Measurements from ENCODE around the gene PACSIN1. TPM values are rescaled to one million over a fixed set of nuclear protein-coding genes. Genes with fewer than 3 reads are reported as not detected.

PACSIN1 gene
- total RNA-seq, 1 donor from 2014 or later = under 0.01 TPM

- Histone ChIP-seq H3K27me3 (ENCODE audit: control insufficient read depth in 3 of 3, insufficient read depth in 3 of 3, low read length in 3 of 3) (peaks cover 28 to 36% (median 30%) of the 10 kb centered on the region in 3 donors), H3K4me1 (ENCODE audit: control insufficient read depth in 3 of 3, insufficient read depth in 3 of 3, low read length in 3 of 3) (peaks cover 4 to 5% (median 4%) of the 10 kb centered on the region in 3 donors), H3K9ac (ENCODE audit: low read depth in 1 of 3, low read length in 3 of 3) (no peak overlapping the region), H3K9me3 (ENCODE audit: control insufficient read depth in 3 of 3, low read length in 3 of 3) (no peaks in the 10 kb centered on the region), H3K4me3 (ENCODE audit: low read length in 3 of 3) (no peak overlapping the region), H3K36me3 (ENCODE audit: control insufficient read depth in 3 of 3, insufficient read depth in 3 of 3, low read length in 3 of 3) (no peaks in the 10 kb centered on the region), H3K27ac (ENCODE audit: low read depth, low read length) (no peak overlapping the region)
Observed at GRCh38 chr6:34468378-34468892, 2.6 kb downstream of the PACSIN1 start.

- H3K4me1 ChIP-seq (ENCODE audit: control insufficient read depth in 3 of 3, insufficient read depth in 3 of 3, low read length in 3 of 3) = peaks cover 4 to 5% (median 4%) of the 10 kb centered on the region in 3 donors
- peaks cover 21 to 28% (median 22%) of the 10 kb centered on the region in 3 donors for H3K27me3 ChIP-seq (ENCODE audit: control insufficient read depth in 3 of 3, insufficient read depth in 3 of 3, low read length in 3 of 3)
- H3K36me3 ChIP-seq (ENCODE audit: control insufficient read depth in 3 of 3, insufficient read depth in 3 of 3, low read length in 3 of 3) = no peaks in the 10 kb centered on the region
- H3K4me3 ChIP-seq (ENCODE audit: low read length in 3 of 3) = no peak overlapping the region
- H3K27ac ChIP-seq (ENCODE audit: low read depth, low read length) = no peak overlapping the region
- H3K9ac ChIP-seq (ENCODE audit: low read depth in 1 of 3, low read length in 3 of 3) = no peak overlapping the region
- peaks cover 0 to 2% (median 0%) of the 10 kb centered on the region in 3 donors for H3K9me3 ChIP-seq (ENCODE audit: control insufficient read depth in 3 of 3, low read length in 3 of 3)
Observed at GRCh38 chr6:34469499-34469898, 3.6 kb downstream of the PACSIN1 start.

DNA sequence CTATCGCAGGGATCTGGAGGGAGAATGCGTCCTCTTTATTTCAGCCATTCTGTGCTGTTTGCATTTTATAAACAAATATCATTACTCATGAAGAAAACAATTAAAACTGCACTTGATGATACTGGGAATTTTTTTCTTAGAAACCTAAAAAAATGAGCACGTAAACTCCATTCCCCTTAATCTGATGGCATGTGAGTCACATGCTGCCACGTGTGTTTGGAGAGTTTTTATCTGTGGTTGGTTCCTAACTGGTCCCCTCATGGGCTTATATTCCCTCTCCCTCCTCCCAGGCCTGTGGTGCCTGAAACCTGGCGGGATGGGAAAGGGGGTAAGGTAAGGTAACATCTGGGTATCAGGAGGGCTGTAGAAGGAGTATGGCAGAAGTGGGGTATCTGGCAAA is 6.5 kb downstream of the PACSIN1 start:
- H3K27me3 ChIP-seq (ENCODE audit: control insufficient read depth in 3 of 3, insufficient read depth in 3 of 3, low read length in 3 of 3) = peaks cover 0 to 5% (median 3%) of the 10 kb centered on the region in 3 donors
- H3K36me3 ChIP-seq (ENCODE audit: control insufficient read depth in 3 of 3, insufficient read depth in 3 of 3, low read length in 3 of 3) = no peaks in the 10 kb centered on the region
- H3K9ac ChIP-seq (ENCODE audit: low read depth in 1 of 3, low read length in 3 of 3) = no peak overlapping the region
- H3K4me3 ChIP-seq (ENCODE audit: low read length in 3 of 3) = no peak overlapping the region
- H3K4me1 ChIP-seq (ENCODE audit: control insufficient read depth in 3 of 3, insufficient read depth in 3 of 3, low read length in 3 of 3) = no peaks in the 10 kb centered on the region
- peaks cover 0 to 2% (median 0%) of the 10 kb centered on the region in 3 donors for H3K9me3 ChIP-seq (ENCODE audit: control insufficient read depth in 3 of 3, low read length in 3 of 3)
- no peak overlapping the region for H3K27ac ChIP-seq (ENCODE audit: low read depth, low read length)

GRCh38 chr6:34473967-34474366 is 8.1 kb downstream of the PACSIN1 start:
- H3K36me3 ChIP-seq (ENCODE audit: control insufficient read depth in 3 of 3, insufficient read depth in 3 of 3, low read length in 3 of 3) = no peaks in the 10 kb centered on the region
- peaks cover 0 to 2% (median 0%) of the 10 kb centered on the region in 3 donors for H3K9me3 ChIP-seq (ENCODE audit: control insufficient read depth in 3 of 3, low read length in 3 of 3)
- H3K27ac ChIP-seq (ENCODE audit: low read depth, low read length) = no peak overlapping the region
- peaks cover 0 to 3% (median 0%) of the 10 kb centered on the region in 3 donors for H3K27me3 ChIP-seq (ENCODE audit: control insufficient read depth in 3 of 3, insufficient read depth in 3 of 3, low read length in 3 of 3)
- H3K4me1 ChIP-seq (ENCODE audit: control insufficient read depth in 3 of 3, insufficient read depth in 3 of 3, low read length in 3 of 3) = no peaks in the 10 kb centered on the region
- no peak overlapping the region for H3K9ac ChIP-seq (ENCODE audit: low read depth in 1 of 3, low read length in 3 of 3)
- H3K4me3 ChIP-seq (ENCODE audit: low read length in 3 of 3) = no peak overlapping the region

DNA sequence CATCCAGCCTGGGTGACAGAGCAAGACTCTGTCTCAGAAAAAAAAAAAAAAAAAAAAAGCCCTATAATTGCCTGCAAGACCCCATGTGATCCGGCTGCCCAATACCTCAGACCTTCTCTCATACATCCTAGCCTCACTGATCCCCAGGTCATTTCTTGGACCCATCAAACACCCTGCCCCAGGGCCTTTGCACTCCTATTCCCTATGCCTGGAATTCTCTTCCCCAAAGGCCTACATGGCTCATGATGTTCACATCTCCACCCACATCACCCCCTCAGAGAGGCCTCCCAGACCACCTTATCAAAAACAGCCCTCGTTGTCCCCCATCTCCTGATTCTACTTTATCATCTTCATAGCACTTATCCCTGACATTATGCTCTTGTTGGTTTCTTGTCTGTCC is 8.9 kb downstream of the PACSIN1 start:
- no peaks in the 10 kb centered on the region for H3K4me1 ChIP-seq (ENCODE audit: control insufficient read depth in 3 of 3, insufficient read depth in 3 of 3, low read length in 3 of 3)
- no peak overlapping the region for H3K4me3 ChIP-seq (ENCODE audit: low read length in 3 of 3)
- H3K9ac ChIP-seq (ENCODE audit: low read depth in 1 of 3, low read length in 3 of 3) = no peak overlapping the region
- peaks cover 0 to 3% (median 0%) of the 10 kb centered on the region in 3 donors for H3K27me3 ChIP-seq (ENCODE audit: control insufficient read depth in 3 of 3, insufficient read depth in 3 of 3, low read length in 3 of 3)
- H3K9me3 ChIP-seq (ENCODE audit: control insufficient read depth in 3 of 3, low read length in 3 of 3) = peaks cover 0 to 2% (median 0%) of the 10 kb centered on the region in 3 donors
- no peak overlapping the region for H3K27ac ChIP-seq (ENCODE audit: low read depth, low read length)
- H3K36me3 ChIP-seq (ENCODE audit: control insufficient read depth in 3 of 3, insufficient read depth in 3 of 3, low read length in 3 of 3) = no peaks in the 10 kb centered on the region

DNA sequence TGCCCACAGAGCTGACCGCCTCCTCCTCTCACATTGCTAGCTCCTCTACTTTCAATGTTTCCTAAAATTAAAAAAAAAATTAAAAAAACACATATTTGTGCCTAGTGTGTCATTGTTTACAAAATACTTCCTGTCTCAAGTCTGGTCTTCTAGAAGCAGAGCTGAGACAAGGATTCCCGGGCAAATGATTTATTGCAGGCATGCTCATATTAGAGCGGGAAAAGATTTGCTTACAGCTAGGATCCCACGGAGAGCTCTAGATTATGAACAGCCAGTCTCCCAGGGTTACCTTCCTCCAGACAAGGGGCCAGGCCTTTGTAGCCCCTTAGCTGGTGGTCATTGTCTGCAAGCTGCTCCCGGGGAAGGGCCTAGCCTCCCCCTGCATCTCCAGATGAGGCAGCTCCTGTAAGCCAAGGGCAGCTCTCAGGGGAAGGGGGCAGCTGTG is 9.4 kb downstream of the PACSIN1 start:
- H3K9me3 ChIP-seq (ENCODE audit: control insufficient read depth in 3 of 3, low read length in 3 of 3) = peaks cover 0 to 2% (median 0%) of the 10 kb centered on the region in 3 donors
- H3K27ac ChIP-seq (ENCODE audit: low read depth, low read length) = no peak overlapping the region
- no peak overlapping the region for H3K9ac ChIP-seq (ENCODE audit: low read depth in 1 of 3, low read length in 3 of 3)
- no peak overlapping the region for H3K4me3 ChIP-seq (ENCODE audit: low read length in 3 of 3)
- H3K4me1 ChIP-seq (ENCODE audit: control insufficient read depth in 3 of 3, insufficient read depth in 3 of 3, low read length in 3 of 3) = no peaks in the 10 kb centered on the region
- H3K27me3 ChIP-seq (ENCODE audit: control insufficient read depth in 3 of 3, insufficient read depth in 3 of 3, low read length in 3 of 3) = peaks cover 0 to 3% (median 0%) of the 10 kb centered on the region in 3 donors
- H3K36me3 ChIP-seq (ENCODE audit: control insufficient read depth in 3 of 3, insufficient read depth in 3 of 3, low read length in 3 of 3) = no peaks in the 10 kb centered on the region

DNA sequence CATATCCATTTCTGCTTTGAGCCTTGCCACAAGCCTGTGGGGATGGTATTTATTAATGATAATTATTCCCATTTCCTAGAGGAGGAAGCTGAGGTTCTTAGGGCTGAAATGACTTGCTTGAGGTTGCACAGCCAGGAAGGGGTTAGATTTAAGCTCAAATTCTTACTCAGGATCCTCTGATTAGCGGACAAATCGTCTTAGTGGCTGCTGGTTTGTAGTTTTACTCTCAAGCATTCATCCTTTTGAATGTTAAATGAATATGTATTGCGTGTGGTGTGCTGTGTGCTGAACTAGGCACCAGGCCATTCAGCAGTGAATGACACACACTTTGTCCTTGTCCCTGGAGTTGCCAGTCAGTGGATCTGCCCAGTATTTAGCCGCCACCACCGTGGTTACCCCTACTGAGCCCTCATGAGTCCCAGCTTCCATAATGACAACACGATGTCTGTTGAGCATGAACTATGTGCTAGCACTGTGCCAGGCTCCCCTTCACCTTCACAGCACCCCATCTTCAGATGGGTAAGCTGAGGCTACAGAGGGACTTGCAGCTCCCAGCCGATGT is 10.0 kb downstream of the PACSIN1 start:
- Histone ChIP-seq H3K27me3 (ENCODE audit: control insufficient read depth in 3 of 3, insufficient read depth in 3 of 3, low read length in 3 of 3) (peaks cover 0 to 3% (median 0%) of the 10 kb centered on the region in 3 donors), H3K4me1 (ENCODE audit: control insufficient read depth in 3 of 3, insufficient read depth in 3 of 3, low read length in 3 of 3) (no peaks in the 10 kb centered on the region), H3K9ac (ENCODE audit: low read depth in 1 of 3, low read length in 3 of 3) (no peak overlapping the region), H3K27ac (ENCODE audit: low read depth, low read length) (no peak overlapping the region), H3K36me3 (ENCODE audit: control insufficient read depth in 3 of 3, insufficient read depth in 3 of 3, low read length in 3 of 3) (no peaks in the 10 kb centered on the region), H3K4me3 (ENCODE audit: low read length in 3 of 3) (no peak overlapping the region), H3K9me3 (ENCODE audit: control insufficient read depth in 3 of 3, low read length in 3 of 3) (peaks cover 0 to 2% (median 0%) of the 10 kb centered on the region in 3 donors)

- Histone ChIP-seq H3K27ac (ENCODE audit: low read depth, low read length) (no peak overlapping the region), H3K27me3 (ENCODE audit: control insufficient read depth in 3 of 3, insufficient read depth in 3 of 3, low read length in 3 of 3) (peaks cover 0 to 3% (median 0%) of the 10 kb centered on the region in 3 donors), H3K9ac (ENCODE audit: low read depth in 1 of 3, low read length in 3 of 3) (no peak overlapping the region)
Observed at GRCh38 chr6:34476447-34476846, 10.6 kb downstream of the PACSIN1 start.

GRCh38 chr6:34476921-34477320 is 11.0 kb downstream of the PACSIN1 start:
- Histone ChIP-seq H3K4me1 (ENCODE audit: control insufficient read depth in 3 of 3, insufficient read depth in 3 of 3, low read length in 3 of 3) (no peaks in the 10 kb centered on the region), H3K27ac (ENCODE audit: low read depth, low read length) (no peak overlapping the region), H3K27me3 (ENCODE audit: control insufficient read depth in 3 of 3, insufficient read depth in 3 of 3, low read length in 3 of 3) (peaks cover 0 to 3% (median 0%) of the 10 kb centered on the region in 3 donors), H3K9ac (ENCODE audit: low read depth in 1 of 3, low read length in 3 of 3) (no peak overlapping the region), H3K9me3 (ENCODE audit: control insufficient read depth in 3 of 3, low read length in 3 of 3) (peaks cover 0 to 2% (median 0%) of the 10 kb centered on the region in 3 donors), H3K36me3 (ENCODE audit: control insufficient read depth in 3 of 3, insufficient read depth in 3 of 3, low read length in 3 of 3) (no peaks in the 10 kb centered on the region), H3K4me3 (ENCODE audit: low read length in 3 of 3) (no peak overlapping the region)

More at GRCh38 chr6:34476447-34476846, 10.6 kb downstream of the PACSIN1 start:
- peaks cover 0 to 2% (median 0%) of the 10 kb centered on the region in 3 donors for H3K9me3 ChIP-seq (ENCODE audit: control insufficient read depth in 3 of 3, low read length in 3 of 3)
- H3K4me1 ChIP-seq (ENCODE audit: control insufficient read depth in 3 of 3, insufficient read depth in 3 of 3, low read length in 3 of 3) = no peaks in the 10 kb centered on the region
- no peaks in the 10 kb centered on the region for H3K36me3 ChIP-seq (ENCODE audit: control insufficient read depth in 3 of 3, insufficient read depth in 3 of 3, low read length in 3 of 3)
- no peak overlapping the region for H3K4me3 ChIP-seq (ENCODE audit: low read length in 3 of 3)

- H3K9me3 ChIP-seq (ENCODE audit: control insufficient read depth in 3 of 3, low read length in 3 of 3) = peaks cover 0 to 2% (median 0%) of the 10 kb centered on the region in 3 donors
- no peak overlapping the region for H3K27ac ChIP-seq (ENCODE audit: low read depth, low read length)
- H3K36me3 ChIP-seq (ENCODE audit: control insufficient read depth in 3 of 3, insufficient read depth in 3 of 3, low read length in 3 of 3) = no peaks in the 10 kb centered on the region
- H3K27me3 ChIP-seq (ENCODE audit: control insufficient read depth in 3 of 3, insufficient read depth in 3 of 3, low read length in 3 of 3) = peaks cover 0 to 3% (median 0%) of the 10 kb centered on the region in 3 donors
- H3K4me3 ChIP-seq (ENCODE audit: low read length in 3 of 3) = no peak overlapping the region
- H3K9ac ChIP-seq (ENCODE audit: low read depth in 1 of 3, low read length in 3 of 3) = no peak overlapping the region
- H3K4me1 ChIP-seq (ENCODE audit: control insufficient read depth in 3 of 3, insufficient read depth in 3 of 3, low read length in 3 of 3) = no peaks in the 10 kb centered on the region
Observed at GRCh38 chr6:34478796-34479195, 12.9 kb downstream of the PACSIN1 start.
